ENCODE measurements around the gene OR1K1.
A peak's percentile ranks its signal among the peaks of the same experiment; 100 is the strongest.
"Not testable (repeated sequence)": the region's sequence is repeated elsewhere in the genome, so short reads cannot be mapped to it uniquely, and the experiment has no call there.

Gene OR1K1

DNA sequence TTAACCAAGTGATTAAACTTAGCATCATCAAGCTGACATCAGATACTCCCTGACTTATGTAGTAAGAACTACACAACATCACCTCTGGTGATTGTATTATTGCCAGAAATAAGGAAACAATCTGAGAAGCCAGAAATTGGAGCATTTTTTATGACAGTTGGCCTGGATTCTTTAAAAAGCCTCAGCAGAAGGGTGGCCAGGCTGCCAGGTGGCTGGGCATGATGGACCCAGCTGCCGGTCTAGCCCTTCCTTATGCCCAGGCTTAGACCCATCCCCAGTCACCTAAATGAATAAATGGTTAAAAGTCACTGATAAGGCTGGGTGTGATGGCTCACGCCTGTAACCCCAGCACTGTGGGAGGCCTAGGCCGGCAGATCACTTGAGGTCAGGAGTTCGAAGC, 12.8 kb downstream of the OR1K1 start:
- no peak for DNase-seq (ENCODE audit: low read depth)

DNA sequence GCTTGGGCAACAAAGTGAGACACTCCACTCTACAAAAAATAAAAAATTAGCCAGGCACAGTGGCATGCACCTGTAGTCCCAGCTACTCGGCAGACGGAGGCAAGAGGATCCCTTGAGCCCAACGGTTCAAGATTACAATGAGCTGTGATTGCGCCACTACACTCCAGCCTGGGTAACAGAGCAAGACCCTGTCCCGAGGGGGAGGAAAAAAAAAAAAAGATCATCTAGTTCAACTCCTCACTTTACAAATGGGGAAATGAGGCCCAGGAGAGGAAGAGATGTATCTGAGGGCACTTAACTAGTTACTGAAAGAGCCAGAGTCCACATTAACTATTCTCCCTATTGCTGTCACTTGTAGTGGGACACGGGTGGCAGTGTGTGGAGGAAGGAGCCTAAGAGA, 14.6 kb downstream of the OR1K1 start:
- no peak for DNase-seq (ENCODE audit: low read depth)

DNA sequence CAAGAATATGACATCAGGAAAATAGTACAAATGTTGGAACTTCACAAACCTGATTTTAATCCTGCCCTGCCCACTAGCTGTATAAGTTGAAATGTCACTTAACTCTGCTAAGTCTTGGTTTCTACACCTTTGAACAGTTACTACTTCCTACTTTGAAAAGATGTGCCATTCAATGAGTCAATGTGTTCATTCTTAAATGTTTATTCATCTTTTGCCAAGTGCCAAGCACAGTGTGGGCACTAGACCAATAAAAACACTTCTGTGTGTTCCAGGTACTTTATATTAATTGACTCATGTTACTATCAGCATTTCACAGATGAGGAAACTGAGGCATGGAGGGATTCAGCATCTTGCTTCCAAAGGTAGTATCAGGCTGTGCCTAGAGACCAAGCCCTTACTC, 15.6 kb downstream of the OR1K1 start:
- DNase-seq (ENCODE audit: low read depth) = no peak

DNA sequence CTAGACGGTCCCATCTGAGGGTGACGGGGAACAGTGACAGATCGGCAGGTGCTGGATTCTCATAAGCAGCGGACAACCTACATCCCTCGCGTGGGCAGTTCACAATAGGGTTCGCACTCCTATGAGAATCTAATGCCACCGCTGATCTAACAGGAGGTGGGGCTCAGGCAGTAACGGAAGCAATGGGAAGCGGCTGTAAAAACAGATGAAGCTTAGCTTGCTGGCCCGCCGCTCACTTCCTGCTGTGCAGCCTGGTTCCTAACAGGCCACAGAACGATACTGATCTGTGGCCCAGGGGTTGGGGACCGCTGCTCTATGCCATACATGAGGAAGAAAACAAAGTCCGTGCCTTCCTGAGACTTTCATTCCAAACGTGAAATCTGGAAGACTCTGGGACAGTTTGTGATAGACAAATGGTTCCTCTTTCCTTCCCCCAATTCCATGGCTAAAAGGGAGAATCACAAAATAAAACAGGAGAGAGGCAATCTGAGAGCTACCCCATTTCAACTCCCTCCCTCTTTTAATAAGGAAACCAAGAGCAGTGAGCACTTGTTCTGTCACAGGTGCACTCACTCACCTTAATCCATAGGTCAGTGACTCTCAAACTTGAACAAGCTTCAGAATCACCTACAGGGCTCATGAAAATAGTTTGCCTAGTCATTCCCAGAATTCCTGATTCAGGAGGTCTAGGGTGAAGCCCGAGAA, 16.4 kb downstream of the OR1K1 start:
- DNase-seq (ENCODE audit: low read depth) = no peak

DNA sequence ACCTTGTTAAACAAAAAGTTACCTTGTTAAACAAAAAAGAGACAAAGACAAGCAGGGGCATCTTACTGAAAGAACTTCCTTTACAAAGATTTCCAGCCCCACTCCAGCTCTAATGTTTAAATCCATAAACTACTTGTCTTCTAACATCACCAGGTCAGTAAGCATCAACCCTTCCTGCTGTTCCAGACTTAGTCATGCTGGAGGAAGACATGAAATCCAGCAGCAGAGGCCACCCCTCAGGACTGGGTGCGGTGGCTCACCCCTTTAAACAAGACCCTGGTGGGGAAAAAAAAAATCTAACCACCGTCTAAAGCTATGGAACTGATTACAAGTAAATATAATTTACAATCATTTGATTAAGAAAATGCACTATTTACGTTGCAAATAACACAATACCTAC, 19.4 kb downstream of the OR1K1 start:
- no peak for DNase-seq (ENCODE audit: low read depth)

DNA sequence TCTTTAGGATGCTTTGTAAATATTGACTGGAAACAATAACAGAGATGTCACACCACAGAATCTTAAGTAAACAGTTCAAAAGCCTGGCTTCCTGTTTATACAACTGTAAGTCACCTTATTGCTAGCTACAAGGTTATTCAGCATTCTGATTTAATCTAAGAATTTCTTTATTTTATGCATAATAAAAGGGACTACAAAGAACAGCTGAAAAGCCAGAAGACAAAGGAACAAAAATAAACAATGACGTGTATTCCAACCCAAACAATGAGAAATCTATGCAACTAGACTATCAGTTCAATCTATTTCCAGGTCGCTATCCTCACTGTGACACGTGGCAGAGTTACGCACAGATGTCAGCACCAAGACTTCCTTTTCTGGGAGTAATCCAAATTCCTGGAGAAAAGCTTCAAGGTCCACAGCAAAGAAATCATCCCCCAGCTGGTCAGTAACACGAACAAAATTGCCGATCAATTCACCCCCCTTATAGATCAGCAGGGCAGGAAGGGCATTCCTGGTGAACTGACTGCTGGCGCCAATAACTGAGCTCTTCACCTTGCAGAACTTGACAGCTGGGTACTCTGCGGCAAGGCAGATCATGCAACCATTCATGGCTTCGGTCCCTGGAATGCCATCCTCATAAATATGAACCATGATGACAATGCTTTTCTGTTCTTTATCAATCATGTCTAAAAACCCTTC, 20.0 kb downstream of the OR1K1 start:
- peak; percentile 34 for DNase-seq (ENCODE audit: low read depth)

DNA sequence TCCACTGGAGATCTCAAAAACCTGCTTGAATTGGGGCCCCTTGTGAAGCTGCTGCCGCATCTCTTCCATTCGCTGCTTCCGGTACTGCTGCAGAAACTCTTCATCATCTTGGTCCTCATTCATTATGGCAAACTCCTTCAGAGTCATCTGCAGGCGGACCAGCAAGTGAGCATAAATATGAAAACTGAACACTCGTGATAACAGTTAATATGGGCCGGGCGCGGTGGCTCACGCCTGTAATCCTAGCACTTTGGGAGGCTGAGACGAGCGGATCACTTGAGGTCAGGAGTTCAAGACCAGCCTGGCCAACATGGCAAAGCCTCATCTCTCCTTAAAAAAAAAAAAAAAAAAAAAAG, 20.5 kb downstream of the OR1K1 start:
- DNase-seq (ENCODE audit: low read depth) = no peak

DNA sequence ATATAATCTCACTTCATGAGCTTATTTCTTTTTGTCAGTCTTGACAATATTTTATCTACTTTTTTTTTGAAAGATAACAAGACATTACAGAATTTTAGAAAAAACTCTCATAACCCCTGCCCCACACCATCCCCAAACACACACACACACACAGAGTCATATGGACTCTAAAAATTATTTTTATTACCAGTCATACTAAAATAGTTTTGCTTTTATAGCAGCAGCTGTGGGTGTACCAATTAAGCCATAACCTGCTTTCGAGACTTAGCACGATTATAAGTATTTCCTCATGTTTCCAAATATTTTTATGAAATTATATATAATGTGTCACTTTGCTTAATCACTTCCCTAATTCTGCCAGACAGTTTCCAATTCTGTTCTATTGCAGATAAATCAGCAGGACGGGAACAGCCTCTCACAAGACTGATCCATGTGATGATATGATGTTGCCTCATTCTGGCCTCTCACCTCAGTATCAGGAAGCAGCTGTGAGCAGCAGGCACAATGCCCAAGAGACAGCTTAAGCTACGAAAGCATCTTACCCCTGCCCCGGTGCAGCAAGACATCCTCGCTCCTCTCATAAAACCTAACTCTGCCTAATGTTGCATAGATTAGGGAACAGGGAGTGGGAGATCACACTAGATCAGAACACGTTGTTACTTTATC, 21.5 kb downstream of the OR1K1 start:
- peak; percentile 29 for DNase-seq (ENCODE audit: low read depth)

DNA sequence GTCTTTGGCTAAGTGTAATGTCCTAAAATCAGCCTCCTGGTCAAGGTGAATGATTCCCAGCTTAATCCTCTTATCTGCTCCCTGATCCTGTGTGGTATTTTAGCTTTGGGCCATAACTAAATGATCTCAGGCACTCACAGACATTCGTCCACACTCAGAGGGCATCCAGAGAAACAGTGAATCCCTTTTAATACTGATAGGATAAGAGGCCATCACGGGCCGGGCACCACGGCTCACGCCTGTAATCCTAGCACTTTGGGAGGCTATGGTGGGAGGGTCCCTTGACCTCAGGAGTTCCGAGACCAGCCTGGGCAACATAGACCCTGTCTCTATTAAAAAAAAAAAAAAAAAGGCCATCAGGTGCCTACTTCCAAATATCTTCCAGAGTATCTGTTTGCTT, 22.1 kb downstream of the OR1K1 start:
- no peak for DNase-seq (ENCODE audit: low read depth)

DNA sequence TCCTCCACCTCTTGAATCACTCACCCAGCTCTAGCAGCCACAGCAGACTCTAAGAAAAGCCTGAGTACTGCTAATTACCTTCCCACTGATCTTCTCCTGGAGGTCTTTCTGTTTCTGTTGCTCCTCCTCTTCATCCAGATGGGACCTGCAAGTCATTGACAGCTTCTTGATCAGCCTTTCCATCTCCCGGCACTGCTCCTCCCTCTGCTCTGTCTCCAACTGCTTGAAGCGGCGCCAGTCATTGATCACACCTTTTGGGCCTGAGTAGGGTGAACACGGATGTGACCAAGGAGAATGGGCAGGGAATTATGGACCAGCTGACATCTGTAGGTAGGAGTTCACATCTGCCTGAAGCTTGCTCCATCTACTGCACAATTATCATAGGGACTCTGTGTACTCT, 23.0 kb downstream of the OR1K1 start:
- DNase-seq (ENCODE audit: low read depth) = no peak

DNA sequence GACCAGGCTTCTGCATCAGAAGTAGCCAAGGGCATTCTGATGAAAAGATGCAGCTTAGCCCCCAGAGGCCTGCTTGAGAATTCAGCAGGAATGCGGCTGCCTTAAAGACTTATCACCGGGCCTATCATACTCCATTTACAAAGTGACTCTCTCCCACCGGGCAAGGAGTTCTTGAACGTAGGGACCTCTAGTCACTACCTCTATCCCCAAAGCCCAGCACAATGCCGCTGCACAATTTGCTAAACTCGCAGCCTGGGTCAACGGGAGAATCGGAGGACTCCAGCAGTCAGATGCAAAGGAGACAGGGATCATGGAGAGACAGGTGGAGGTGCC, 27.8 kb downstream of the OR1K1 start:
- peak; percentile 27 for DNase-seq (ENCODE audit: low read depth)

DNA sequence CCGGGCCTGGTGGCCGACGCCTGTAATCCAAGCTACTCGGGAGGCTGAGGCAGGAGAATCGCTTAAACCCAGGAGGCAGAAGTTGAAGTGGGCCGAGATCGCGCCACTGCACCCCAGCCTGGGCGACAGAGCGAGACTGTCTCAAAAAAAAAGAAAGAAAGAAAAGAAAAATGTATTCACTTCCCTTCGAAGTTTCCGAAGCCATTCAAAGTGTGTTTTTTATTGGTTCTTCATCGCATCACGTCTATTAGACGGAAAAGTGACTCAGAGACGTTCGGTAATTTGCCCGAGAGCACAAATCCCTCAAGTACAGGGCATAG, 29.0 kb downstream of the OR1K1 start:
- not testable (repeated sequence) for DNase-seq (ENCODE audit: low read depth)

DNA sequence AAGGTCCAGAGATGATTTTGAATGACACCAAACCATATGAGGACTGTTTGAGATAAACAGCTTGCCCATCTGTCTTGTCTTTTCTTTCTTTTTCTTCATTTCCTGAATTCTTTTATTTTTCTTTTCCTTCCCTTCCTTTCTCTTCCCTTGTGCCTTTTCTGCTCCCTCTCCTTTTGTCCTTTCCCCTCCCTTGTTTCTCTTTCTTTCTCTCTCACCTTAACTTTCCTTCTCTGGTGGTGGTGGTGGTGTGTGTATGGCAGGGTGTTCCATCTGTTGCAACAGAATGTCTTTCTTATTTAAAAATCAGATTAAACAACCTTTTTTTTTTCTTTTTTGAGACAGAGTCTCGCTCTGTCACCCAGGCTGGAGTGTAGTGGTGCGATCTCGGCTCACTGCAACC, 32.3 kb downstream of the OR1K1 start:
- no peak for DNase-seq (ENCODE audit: low read depth)

DNA sequence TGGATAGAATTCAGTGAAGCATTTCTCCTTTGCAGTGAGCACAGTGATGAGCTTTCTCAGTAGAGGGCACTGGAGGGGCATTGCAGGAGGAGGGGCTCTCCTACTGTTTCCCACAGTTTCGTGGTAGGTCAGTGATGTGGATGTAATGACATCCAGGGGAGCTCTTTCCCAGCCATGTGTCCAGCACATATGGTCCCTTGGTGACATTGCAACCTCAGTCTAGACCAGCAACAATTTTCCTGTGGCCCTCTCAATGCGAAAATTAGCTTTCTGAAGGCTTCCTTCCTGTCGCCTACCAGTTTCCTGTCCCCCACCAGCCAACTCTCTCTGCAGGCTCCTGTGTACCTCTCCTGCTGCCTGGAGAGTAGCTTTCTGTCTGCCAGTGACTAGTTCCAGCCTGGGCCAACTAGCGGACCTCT, 35.4 kb downstream of the OR1K1 start:
- DNase-seq (ENCODE audit: low read depth) = no peak

DNA sequence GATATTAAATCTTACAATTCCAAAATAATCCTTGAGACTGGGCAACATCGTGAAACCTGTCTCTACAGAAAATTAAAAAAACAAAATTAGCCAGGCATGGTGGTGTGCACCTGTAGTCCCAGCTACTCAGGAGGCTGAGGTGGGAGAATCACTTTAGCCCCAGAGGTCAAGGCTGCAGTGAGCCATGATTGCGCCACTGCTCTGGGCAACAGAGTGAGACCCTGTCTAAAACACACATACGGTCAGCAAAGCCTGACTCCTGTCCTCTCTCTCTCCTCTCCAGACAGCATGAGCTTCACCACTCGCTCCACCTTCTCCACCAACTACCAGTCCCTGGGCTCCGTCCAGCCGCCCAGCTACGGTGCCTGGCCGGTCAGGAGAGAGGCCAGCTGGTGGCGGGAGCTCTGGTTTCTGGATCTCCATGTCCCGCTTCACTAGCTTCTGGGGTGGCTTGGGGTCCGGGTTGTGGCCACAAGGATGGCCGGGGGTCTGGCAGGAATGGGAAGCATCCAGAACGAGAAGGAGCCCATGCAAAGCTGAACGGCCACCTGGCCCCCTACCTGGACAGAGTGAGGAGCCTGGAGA, 37.4 kb downstream of the OR1K1 start:
- DNase-seq (ENCODE audit: low read depth) = no peak

DNA sequence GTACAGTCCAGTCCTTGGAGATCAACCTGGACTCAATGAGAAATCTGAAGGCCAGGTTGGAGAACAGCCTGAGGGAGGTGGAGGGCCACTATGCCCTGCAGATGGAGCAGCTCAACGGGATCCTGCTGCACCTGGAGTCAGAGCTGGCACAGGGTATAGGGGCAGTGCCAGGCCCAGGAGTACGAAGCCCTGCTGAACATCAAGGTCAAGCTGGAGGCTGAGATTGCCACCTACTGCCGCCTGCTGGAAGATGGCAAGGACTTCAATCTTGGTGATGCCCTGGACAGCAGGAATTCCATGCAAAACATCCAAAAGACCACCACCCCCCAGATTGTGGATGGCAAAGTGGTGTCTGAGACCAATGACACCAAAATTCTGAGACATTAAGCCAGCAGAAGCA, 38.5 kb downstream of the OR1K1 start:
- DNase-seq (ENCODE audit: low read depth) = not testable (repeated sequence)

DNA sequence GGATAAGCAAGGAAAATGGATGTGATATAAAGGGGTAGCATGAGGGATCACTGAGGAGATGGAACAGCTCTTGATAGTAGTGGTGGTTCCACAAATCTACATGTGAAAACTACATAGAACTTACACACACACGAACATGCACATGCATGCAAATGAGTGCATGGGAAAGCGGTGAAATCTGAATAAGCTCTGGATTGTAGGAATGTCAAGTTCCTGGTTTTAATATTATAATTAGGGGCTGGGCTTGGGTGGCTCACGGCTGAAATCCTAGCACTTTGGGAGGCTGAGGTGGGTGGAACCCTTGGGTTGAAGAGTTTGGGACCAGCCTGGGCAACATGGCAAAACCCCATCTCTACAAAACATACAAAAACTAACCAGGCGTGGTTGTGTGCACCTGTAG, 41.6 kb downstream of the OR1K1 start:
- DNase-seq (ENCODE audit: low read depth) = no peak

DNA sequence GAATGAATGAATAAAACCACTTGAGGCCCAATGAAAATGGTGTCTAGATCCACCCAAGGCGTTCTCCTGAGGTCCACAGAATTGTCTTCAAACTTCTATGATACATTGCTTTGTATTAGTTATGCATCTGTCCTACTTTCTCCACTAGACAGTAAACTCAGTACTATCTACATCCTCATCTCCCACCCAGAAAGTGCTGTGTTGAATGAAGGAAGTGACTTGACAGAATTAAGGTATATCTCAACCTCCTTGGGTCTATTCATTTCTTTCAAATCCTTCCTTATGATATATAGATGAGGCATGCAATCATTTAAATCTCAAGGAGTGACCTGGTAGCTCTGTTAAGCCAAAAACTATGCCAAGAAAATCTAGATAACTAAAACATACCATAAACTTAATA, 44.2 kb downstream of the OR1K1 start:
- DNase-seq (ENCODE audit: low read depth) = no peak

DNA sequence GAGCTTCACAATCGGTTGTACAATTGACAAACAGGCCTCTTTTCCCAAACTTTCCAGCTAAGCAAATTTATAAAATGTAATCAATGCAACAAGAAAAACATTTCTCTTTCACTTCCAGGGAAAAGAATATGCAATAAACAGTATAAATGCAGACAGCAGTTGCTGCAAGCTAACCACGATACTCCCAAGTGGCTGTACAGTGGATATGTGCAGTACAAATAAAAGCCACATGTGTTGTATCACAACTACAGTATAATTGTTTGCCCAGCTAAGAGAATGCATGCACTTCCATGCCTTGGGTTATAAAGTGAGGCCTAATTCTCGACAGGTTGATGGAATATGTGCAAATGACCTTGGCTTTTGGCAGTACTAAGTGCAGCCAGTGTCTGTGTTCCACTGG, 45.2 kb downstream of the OR1K1 start:
- peak; percentile 31 for DNase-seq (ENCODE audit: low read depth)

DNA sequence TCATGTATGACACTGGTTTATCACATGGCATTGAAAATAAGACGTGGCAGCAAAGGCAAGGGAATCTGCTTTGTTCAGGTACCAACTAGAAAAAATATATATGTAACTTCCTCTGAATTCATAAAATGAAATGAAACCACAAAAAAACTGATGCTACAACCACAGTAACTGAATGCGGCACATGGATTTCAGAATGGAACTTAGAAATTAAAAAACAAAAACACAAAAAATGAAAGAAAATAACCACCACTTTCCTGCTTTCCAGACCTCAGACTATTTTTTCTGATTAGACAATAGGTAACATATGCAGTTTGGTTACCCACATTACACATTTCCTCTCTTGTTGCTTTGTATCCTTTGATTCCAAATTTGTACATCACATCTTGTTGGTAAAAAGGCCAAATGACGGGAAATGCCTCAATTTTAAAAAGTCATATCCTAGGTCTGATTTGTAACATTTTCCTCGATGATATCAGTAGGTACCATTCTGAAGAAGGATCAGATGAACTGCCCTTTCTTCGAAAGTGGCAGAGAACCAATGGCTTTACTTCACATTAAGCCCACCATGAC, 46.5 kb downstream of the OR1K1 start:
- no peak for DNase-seq (ENCODE audit: low read depth)

DNA sequence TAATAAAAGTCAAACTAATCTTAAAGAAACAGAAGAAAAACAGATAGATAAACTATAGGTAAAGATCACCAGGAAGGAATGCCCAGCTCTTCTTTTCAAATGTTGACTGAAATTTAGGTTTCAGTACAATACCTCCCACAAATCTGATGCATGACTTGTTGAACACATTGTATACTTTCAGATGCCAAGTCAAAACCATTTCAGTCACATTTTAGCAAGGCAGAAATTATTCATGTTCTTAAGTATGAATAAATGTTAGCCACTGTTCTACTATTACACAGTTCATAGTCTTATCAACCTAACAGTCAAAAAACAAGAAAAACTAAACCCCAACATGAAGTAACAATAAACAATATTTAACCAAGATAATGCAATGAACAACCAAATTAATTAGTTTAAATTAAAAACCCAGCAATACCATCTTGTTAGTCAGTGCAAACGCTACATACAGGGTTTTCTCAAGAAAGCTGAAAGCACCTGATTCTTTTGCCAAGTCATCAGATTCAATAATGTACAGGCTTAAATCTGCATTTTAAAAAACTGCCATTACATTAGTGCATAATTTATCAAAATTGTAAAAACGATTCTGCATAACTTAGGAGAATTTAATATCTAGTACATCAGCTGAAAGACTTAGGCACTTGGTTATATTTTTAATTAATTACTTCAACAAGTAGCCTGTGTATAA, 48.5 kb downstream of the OR1K1 start:
- DNase-seq (ENCODE audit: low read depth) = no peak
